Type B pancreatic cell (in vitro differentiated cells): ENCODE measurements around the gene KCTD11. TPM values are rescaled to one million over a fixed set of nuclear protein-coding genes. Genes with fewer than 3 reads are reported as not detected.

Experiments used
- DNase-seq: peaks from one replicate; pipeline ENCODE4 v3.0.0; 2021; ENCODE audit warnings: mixed read lengths; ENCODE audit not compliant: unreplicated experiment; ENCODE audit errors: extremely low spot score
- H3K27ac Mint-ChIP-seq: 2 replicates; pipeline ENCODE4 v1.8.0; 2021; ENCODE audit warnings: mild to moderate bottlenecking, mixed read lengths
- H3K27me3 Mint-ChIP-seq: 2 replicates; pipeline ENCODE4 v1.8.0; 2021; ENCODE audit warnings: mixed read lengths
- H3K36me3 Mint-ChIP-seq: 2 replicates; pipeline ENCODE4 v1.8.0; 2021; ENCODE audit warnings: mixed read lengths
- H3K4me1 Mint-ChIP-seq: one replicate; pipeline ENCODE4 v1.8.0; 2021; ENCODE audit warnings: mixed read lengths; ENCODE audit not compliant: unreplicated experiment
- H3K4me3 Mint-ChIP-seq: 2 replicates; pipeline ENCODE4 v1.8.0; 2021; ENCODE audit warnings: mild to moderate bottlenecking, mixed read lengths
- H3K9me3 Mint-ChIP-seq: 2 replicates; pipeline ENCODE4 v1.8.0; 2021; ENCODE audit warnings: mixed read lengths
- CTCF ChIP-seq: fragments of 200-600 bp; sonication (generic); conservative IDR thresholded peaks from 2 replicates; pipeline ENCODE4 v1.5.0; 2021; ENCODE audit warnings: antibody characterized with exemption, mild to moderate bottlenecking
- total RNA-seq: library from RNA; stranded (reverse); gene quantifications from 2 replicates; pipeline ENCODE4 v1.2.1, GENCODE V29; 2021; ENCODE audit warnings: low replicate concordance

KCTD11 gene
- total RNA-seq, 1 donor from 2014 or later = 9.5 TPM

GRCh38 chr17:7313890-7314718, 37.9 kb upstream of the KCTD11 start:
- no peaks in the 10 kb centered on the region for H3K27me3 Mint-ChIP-seq
- H3K4me1 Mint-ChIP-seq = peaks cover 37% of the 10 kb centered on the region
- H3K4me3 Mint-ChIP-seq = peak overlapping the region; percentile 87
- TF ChIP-seq CTCF = no peak
- H3K27ac Mint-ChIP-seq = peak overlapping the region; percentile 82
- no peak for DNase-seq
- no peaks in the 10 kb centered on the region for H3K9me3 Mint-ChIP-seq
- peaks cover 27% of the 10 kb centered on the region for H3K36me3 Mint-ChIP-seq

GRCh38 chr17:7314719-7315569, 37.0 kb upstream of the KCTD11 start, which contains the start of gene GPS2:
Gene GPS2, minus strand, starts transcription at chr17:7315360. Its CDS starts 308 bp downstream, at chr17:7315052.
- Mint-ChIP-seq H3K9me3 (no peaks in the 10 kb centered on the region), H3K27me3 (no peaks in the 10 kb centered on the region), H3K36me3 (peaks cover 21% of the 10 kb centered on the region), H3K4me3 (peak within 1 kb of the TSS; percentile 87), H3K4me1 (peaks cover 29% of the 10 kb centered on the region), H3K27ac (peak within 1 kb of the TSS; percentile 82)
- TF ChIP-seq CTCF = no peak
- peak; percentile 96 for DNase-seq

- H3K4me1 Mint-ChIP-seq = peaks cover 21% of the 10 kb centered on the region
- H3K4me3 Mint-ChIP-seq = peak overlapping the region; percentile 80
- TF ChIP-seq CTCF = no peak
- H3K27me3 Mint-ChIP-seq = no peaks in the 10 kb centered on the region
- peaks cover 13% of the 10 kb centered on the region for H3K36me3 Mint-ChIP-seq
- no peak for DNase-seq
- peak overlapping the region; percentile 80 for H3K27ac Mint-ChIP-seq
- no peaks in the 10 kb centered on the region for H3K9me3 Mint-ChIP-seq
Observed at GRCh38 chr17:7315570-7316235, 36.3 kb upstream of the KCTD11 start.

GRCh38 chr17:7317161-7317803, 34.7 kb upstream of the KCTD11 start:
- TF ChIP-seq CTCF = no peak
- Mint-ChIP-seq H3K9me3 (no peaks in the 10 kb centered on the region), H3K27ac (peak overlapping the region; percentile 75), H3K27me3 (no peaks in the 10 kb centered on the region), H3K4me3 (peak overlapping the region; percentile 77), H3K36me3 (peaks cover 10% of the 10 kb centered on the region), H3K4me1 (peaks cover 19% of the 10 kb centered on the region)
- DNase-seq = no peak
